ENCODE measurements around the gene HMGB2.

The HMGB2 gene

DNA sequence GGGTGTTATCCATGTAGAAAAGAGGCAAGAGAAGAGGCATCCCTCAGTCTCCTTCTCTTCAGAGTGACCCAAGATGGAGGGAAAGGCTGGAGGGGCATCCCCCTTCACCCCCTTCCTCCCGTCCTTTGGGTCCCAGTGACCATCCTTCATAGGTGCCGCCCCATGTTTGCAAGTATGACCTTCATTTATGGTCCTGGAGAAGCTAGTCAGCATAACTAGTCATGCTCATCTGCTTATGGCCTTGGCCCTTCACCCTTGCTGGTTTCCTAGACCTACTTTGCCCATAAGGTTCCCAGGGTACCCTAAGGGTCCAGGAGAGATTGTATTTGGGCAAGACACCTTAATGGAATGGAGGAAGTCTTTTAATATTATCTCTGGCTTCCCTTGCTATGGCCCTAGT lies 46.7 kb downstream of the HMGB2 start:
- no peak for DNase-seq

DNA sequence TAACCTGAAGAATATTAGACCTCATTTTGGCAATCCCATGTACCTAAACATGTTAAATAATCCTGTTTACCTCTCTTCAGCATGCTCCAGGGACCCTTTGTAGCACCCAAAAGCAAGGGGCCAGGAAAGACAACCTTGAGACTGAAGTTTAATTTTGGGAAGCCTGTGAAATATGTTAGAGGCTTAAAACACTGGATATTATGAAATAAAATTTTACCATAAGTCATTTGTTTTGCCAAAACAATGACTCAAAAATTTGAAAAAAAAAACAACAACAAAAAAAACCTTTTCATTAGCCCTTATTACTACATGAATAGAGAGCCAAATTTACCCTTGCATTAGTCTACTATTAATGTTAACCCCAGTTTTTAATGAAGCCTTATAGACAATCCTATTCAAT lies 49.7 kb downstream of the HMGB2 start:
- no peak for DNase-seq

DNA sequence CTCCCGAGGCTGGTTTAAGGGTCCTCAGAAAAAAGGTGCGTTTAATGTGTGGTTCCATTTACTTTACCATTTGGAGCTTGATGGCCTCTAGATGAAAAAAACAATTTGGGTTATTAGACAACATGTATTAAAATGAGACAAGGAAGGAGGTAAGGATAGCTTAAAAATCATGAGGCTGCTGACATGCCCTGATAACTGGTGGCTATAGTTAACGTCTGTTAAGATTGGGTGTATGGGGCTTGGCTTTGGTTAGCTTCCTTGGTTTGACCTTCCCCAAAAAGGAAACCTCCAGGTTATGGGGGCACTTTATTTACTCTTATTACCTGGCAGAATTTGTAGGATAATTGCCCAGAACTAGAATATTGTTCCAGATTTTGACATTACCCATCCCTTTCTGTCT lies 51.5 kb downstream of the HMGB2 start:
- no peak for DNase-seq

DNA sequence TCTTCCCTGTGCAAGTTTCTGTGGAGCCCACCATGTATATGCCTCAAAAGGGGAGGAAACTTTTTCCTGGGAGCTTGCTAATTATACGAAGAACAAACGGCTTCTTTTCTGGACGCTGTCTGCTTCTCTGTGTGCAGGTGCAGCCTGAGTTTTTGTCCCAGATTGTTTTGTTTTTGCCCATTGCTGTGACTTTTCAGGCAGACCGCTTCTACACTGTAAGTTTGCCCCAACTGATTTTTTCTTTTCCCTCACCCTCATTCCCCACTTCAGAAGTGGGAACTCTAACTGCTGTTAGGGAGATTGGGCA lies 51.9 kb downstream of the HMGB2 start:
- no peak for DNase-seq

DNA sequence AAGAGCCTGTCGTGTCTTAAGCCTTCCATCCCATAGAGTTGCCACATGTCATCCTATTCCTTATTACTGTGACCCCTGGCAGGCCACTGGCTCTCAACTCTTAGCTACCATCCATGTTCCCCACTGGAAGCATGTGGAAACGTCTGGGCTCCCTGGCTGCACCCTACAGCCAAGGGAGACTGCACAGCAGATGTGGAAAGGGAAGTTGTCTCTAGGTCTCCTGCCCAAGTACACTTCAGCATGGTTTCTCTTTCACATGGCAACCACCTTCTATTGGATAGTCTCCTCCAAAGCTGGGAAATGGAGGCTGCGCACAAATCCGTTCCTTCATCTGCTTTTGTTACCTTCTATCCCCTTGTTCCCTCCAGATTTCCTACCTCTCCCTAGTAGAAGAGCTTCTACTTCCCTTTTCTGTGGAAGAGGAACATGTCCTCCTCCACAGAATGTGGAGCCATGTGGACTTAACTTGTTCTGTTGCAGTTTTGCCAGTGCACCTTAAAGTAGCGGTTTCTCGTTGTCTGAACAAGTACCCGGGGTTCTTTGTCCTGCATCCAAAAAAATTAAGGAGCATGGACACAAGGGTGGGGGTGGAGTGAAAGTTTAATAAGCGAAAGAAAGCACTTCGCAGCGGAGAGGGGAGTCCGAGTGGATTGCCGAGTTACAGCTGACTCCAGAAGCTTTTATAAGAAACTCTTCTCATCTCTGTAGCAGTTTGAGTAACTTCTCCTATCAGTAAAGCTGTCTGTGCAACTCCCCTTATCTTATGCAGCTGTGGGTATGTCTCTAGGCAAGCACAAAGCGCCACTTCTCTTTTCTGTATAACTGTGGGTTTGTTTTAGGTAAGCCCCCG lies 52.5 kb downstream of the HMGB2 start:
- DNase-seq: no peak

All from CD4-positive, alpha-beta T cell treated with Interleukin-1 beta for 1 hour (primary cell).